Thymus (tissue), 11 donors: ENCODE measurements around the gene WNK2. TPM values are rescaled to one million over a fixed set of nuclear protein-coding genes. Genes with fewer than 3 reads are reported as not detected.
A peak's percentile ranks its signal among the peaks of the same experiment; 100 is the strongest.

Experiments used
- DNase-seq, 9 donors: peaks; one replicate each; pipeline ENCODE4 v3.0.0-alpha.2; 2013; ENCODE audit warnings: low spot score in 9 of 9, low read depth in 6 of 9, missing footprints in 1 of 9
- H3K27ac ChIP-seq, 2 donors: one replicate each; pipeline ENCODE4 v1.5.1; 2013; ENCODE audit warnings: control low read depth in 1 of 2, low read depth in 1 of 2, low read length in 1 of 2, mild to moderate bottlenecking in 1 of 2, moderate library complexity in 1 of 2
- H3K27me3 ChIP-seq, 2 donors: one replicate each; pipeline ENCODE4 v1.5.1; 2013; ENCODE audit warnings: low read length in 1 of 2; ENCODE audit not compliant: control insufficient read depth in 2 of 2, insufficient read depth in 1 of 2
- H3K36me3 ChIP-seq, 2 donors: one replicate each; pipeline ENCODE4 v1.5.1; 2013; ENCODE audit warnings: low read length in 1 of 2, mild to moderate bottlenecking in 1 of 2, moderate library complexity in 1 of 2; ENCODE audit not compliant: control insufficient read depth in 2 of 2, insufficient read depth in 2 of 2
- H3K4me1 ChIP-seq, 2 donors: one replicate each; pipeline ENCODE4 v1.5.1; 2013; ENCODE audit warnings: low read length in 2 of 2; ENCODE audit not compliant: control insufficient read depth in 2 of 2, insufficient read depth in 2 of 2
- H3K4me3 ChIP-seq, 2 donors: one replicate each; pipeline ENCODE4 v1.5.1; 2013; ENCODE audit warnings: low read length in 2 of 2, control low read depth in 1 of 2, mild to moderate bottlenecking in 1 of 2
- H3K9me3 ChIP-seq, 2 donors: one replicate each; pipeline ENCODE4 v1.5.1; 2013; ENCODE audit warnings: low read length in 1 of 2, mild to moderate bottlenecking in 1 of 2; ENCODE audit not compliant: control insufficient read depth in 2 of 2, insufficient read depth in 1 of 2
- WGBS: extraction: QIAGEN DNeasy Blood & Tissue Kit; methylation state at CpG from one replicate; pipeline ENCODE4 v1.1.7; 2013; 5-methylcytosine and 5-hydroxymethylcytosine counted together
- polyA plus RNA-seq: library from polyadenylated mRNA; stranded (reverse); fragments of 200-250 nt; gene quantifications from one replicate; pipeline ENCODE4 v1.2.3, GENCODE V29; 2013
- total RNA-seq: library from RNA; stranded (reverse); fragments of 120-200 nt; gene quantifications from one replicate; pipeline ENCODE4 v1.2.4, GENCODE V29; 2013
- donor health status: healthy.

The WNK2 gene
- total and polyA plus RNA-seq, 2 donors: 9.1 to 12.5 TPM

- H3K4me1 ChIP-seq: peaks cover 0 to 24% of the 10 kb centered on the region in 2 donors
- WGBS: 98% methylated on average over 17 of the region's 17 CpGs
- DNase-seq: no peak
- peaks cover 0 to 3% of the 10 kb centered on the region in 2 donors for H3K27me3 ChIP-seq
- no peak overlapping the region for H3K4me3 ChIP-seq
- no peaks in the 10 kb centered on the region for H3K36me3 ChIP-seq
- H3K9me3 ChIP-seq: peaks cover 0 to 5% of the 10 kb centered on the region in 2 donors
- H3K27ac ChIP-seq: no peak overlapping the region
These were observed 117.4 kb downstream of the WNK2 start for GRCh38 chr9:93301291-93301811.

- DNase-seq: no peak
- H3K9me3 ChIP-seq: peaks cover 0 to 5% of the 10 kb centered on the region in 2 donors
- WGBS: 95% methylated on average over 16 of the region's 16 CpGs
- no peaks in the 10 kb centered on the region for H3K36me3 ChIP-seq
- H3K27me3 ChIP-seq: peaks cover 0 to 3% of the 10 kb centered on the region in 2 donors
- H3K4me1 ChIP-seq: peaks cover 0 to 24% of the 10 kb centered on the region in 2 donors
- H3K27ac ChIP-seq: no peak overlapping the region
- no peak overlapping the region for H3K4me3 ChIP-seq
These were observed 118.1 kb downstream of the WNK2 start for GRCh38 chr9:93301911-93302541.

GRCh38 chr9:93302586-93303257 lies 118.8 kb downstream of the WNK2 start:
- H3K4me3 ChIP-seq: no peak overlapping the region
- WGBS: 89% methylated on average over 6 of the region's 6 CpGs
- DNase-seq: peak; percentile 23 to 83 (median 58)
- H3K27ac ChIP-seq: no peak overlapping the region
- H3K36me3 ChIP-seq: no peaks in the 10 kb centered on the region
- H3K9me3 ChIP-seq: peaks cover 0 to 5% of the 10 kb centered on the region in 2 donors
- H3K4me1 ChIP-seq: peaks cover 0 to 22% of the 10 kb centered on the region in 2 donors
- no peaks in the 10 kb centered on the region for H3K27me3 ChIP-seq

- Histone ChIP-seq H3K4me3 (no peak overlapping the region), H3K4me1 (peaks cover 0 to 16% of the 10 kb centered on the region in 2 donors), H3K27me3 (no peaks in the 10 kb centered on the region), H3K27ac (no peak overlapping the region), H3K9me3 (peaks cover 0 to 5% of the 10 kb centered on the region in 2 donors), H3K36me3 (no peaks in the 10 kb centered on the region)
- DNase-seq: no peak
- WGBS: 94% methylated on average over 11 of the region's 11 CpGs
These were observed 119.4 kb downstream of the WNK2 start for GRCh38 chr9:93303258-93303771.

GRCh38 chr9:93303806-93304573 lies 120.1 kb downstream of the WNK2 start:
- H3K36me3 ChIP-seq: no peaks in the 10 kb centered on the region
- 95% methylated on average over 19 of the region's 19 CpGs for WGBS

GRCh38 chr9:93304574-93305496 lies 120.9 kb downstream of the WNK2 start:
- no peak overlapping the region for H3K4me3 ChIP-seq
- no peaks in the 10 kb centered on the region for H3K27me3 ChIP-seq
- H3K9me3 ChIP-seq: peaks cover 0 to 5% of the 10 kb centered on the region in 2 donors
- DNase-seq: no peak
- H3K27ac ChIP-seq: no peak overlapping the region
- WGBS: 86% methylated on average over 17 of the region's 17 CpGs
- peaks cover 0 to 13% of the 10 kb centered on the region in 2 donors for H3K4me1 ChIP-seq
- H3K36me3 ChIP-seq: no peaks in the 10 kb centered on the region

More at GRCh38 chr9:93303806-93304573, 120.1 kb downstream of the WNK2 start:
- Histone ChIP-seq H3K27me3 (no peaks in the 10 kb centered on the region), H3K4me3 (no peak overlapping the region), H3K27ac (no peak overlapping the region), H3K9me3 (peaks cover 0 to 5% of the 10 kb centered on the region in 2 donors), H3K4me1 (peaks cover 0 to 13% of the 10 kb centered on the region in 2 donors)
- no peak for DNase-seq

- H3K4me1 ChIP-seq: peaks cover 0 to 13% of the 10 kb centered on the region in 2 donors
- no peaks in the 10 kb centered on the region for H3K36me3 ChIP-seq
- H3K27me3 ChIP-seq: no peaks in the 10 kb centered on the region
- WGBS: 93% methylated on average over 15 of the region's 15 CpGs
- no peak overlapping the region for H3K4me3 ChIP-seq
- H3K9me3 ChIP-seq: peaks cover 0 to 5% of the 10 kb centered on the region in 2 donors
- H3K27ac ChIP-seq: no peak overlapping the region
- no peak for DNase-seq
These were observed 121.6 kb downstream of the WNK2 start for GRCh38 chr9:93305497-93306020.

GRCh38 chr9:93306081-93306480 lies 122.1 kb downstream of the WNK2 start:
- Histone ChIP-seq H3K36me3 (no peaks in the 10 kb centered on the region), H3K9me3 (peaks cover 0 to 5% of the 10 kb centered on the region in 2 donors), H3K4me3 (no peak overlapping the region), H3K27ac (no peak overlapping the region), H3K27me3 (no peaks in the 10 kb centered on the region), H3K4me1 (peaks cover 0 to 13% of the 10 kb centered on the region in 2 donors)
- WGBS: 97% methylated on average over 9 of the region's 9 CpGs
- no peak for DNase-seq
